H1 (cell line): ENCODE data around the gene KRCC1. TPM values are rescaled to one million over a fixed set of nuclear protein-coding genes. Genes with fewer than 3 reads are reported as not detected.

Source experiments
- CTCF ChIA-PET: fragments of 300-600 bp; sonication (Branson Sonifier 250); formaldehyde crosslinking; loops from one replicate; lab custom pipeline; 2021; ENCODE audit not compliant: partially characterized antibody; lab: Charles Lee
- POLR2A ChIA-PET: fragments of 300-600 bp; sonication (Branson Sonifier 250); formaldehyde crosslinking; loops from one replicate; lab custom pipeline; 2021; ENCODE audit warnings: inconsistent platforms; ENCODE audit not compliant: partially characterized antibody; lab: Charles Lee
- DNase-seq, 2 experiments: peaks; one replicate each; pipeline versions ENCODE4 v3.0.0 to v3.0.0-alpha.2; 2010 to 2022; ENCODE audit warnings: low spot score in 2 of 2, low read depth in 1 of 2, mixed read lengths in 1 of 2
- FAIRE-seq: peaks from 2 replicates; lab custom pipeline; 2011; peaks lifted over from hg19 to GRCh38; lab: Jason Lieb, UNC
- H2AFZ ChIP-seq: 2 replicates; pipeline ENCODE4 v1.8.1; 2012; ENCODE audit warnings: low read length, inconsistent platforms
- H2AK5ac ChIP-seq: 2 replicates; pipeline ENCODE4 v1.6.1; 2013; ENCODE audit warnings: low read depth, low read length
- H2BK120ac ChIP-seq: replicated peaks from 2 replicates; pipeline ENCODE3; 2013; ENCODE audit warnings: low read depth, low read length, inconsistent platforms
- H2BK12ac ChIP-seq: 2 replicates; pipeline ENCODE4 v1.6.1; 2013; ENCODE audit warnings: low read depth, low read length
- H2BK15ac ChIP-seq: 2 replicates; pipeline ENCODE4 v1.6.1; 2013; ENCODE audit warnings: low read length
- H2BK20ac ChIP-seq: 2 replicates; pipeline ENCODE4 v1.6.1; 2013; ENCODE audit warnings: low read length
- H2BK5ac ChIP-seq: 2 replicates; pipeline ENCODE4 v1.6.1; 2013; ENCODE audit warnings: low read depth, low read length
- H3K14ac ChIP-seq: 2 replicates; pipeline ENCODE4 v1.6.1; 2013; ENCODE audit warnings: inconsistent platforms; ENCODE audit not compliant: insufficient read length
- H3K18ac ChIP-seq: 2 replicates; pipeline ENCODE4 v1.6.1; 2013; ENCODE audit warnings: low read length; ENCODE audit errors: extremely low read depth
- H3K23ac ChIP-seq: 2 replicates; pipeline ENCODE4 v1.6.1; 2013; ENCODE audit warnings: inconsistent platforms; ENCODE audit not compliant: insufficient read length
- H3K23me2 ChIP-seq: 2 replicates; pipeline ENCODE4 v1.6.1; 2013; ENCODE audit warnings: low read depth, low read length
- H3K27ac ChIP-seq: 2 replicates; pipeline ENCODE4 v1.6.1; 2011; ENCODE audit warnings: low read depth, low read length, inconsistent platforms
- H3K27me3 ChIP-seq, 4 experiments: replicated peaks in 1 of 4; 1 replicate in 1 of 4; 2 replicates in 3 of 4; pipeline versions ENCODE4 v1.6.1 to v1.8.1; 2011 to 2013; ENCODE audit warnings: low read length in 3 of 4, mild to moderate bottlenecking in 3 of 4, inconsistent platforms in 2 of 4, mixed read lengths in 2 of 4, moderate library complexity in 1 of 4; ENCODE audit not compliant: control insufficient read depth in 3 of 4, insufficient read depth in 3 of 4; ENCODE audit errors: extremely low read depth in 1 of 4
- H3K36me3 ChIP-seq, 4 experiments: 2 replicates each; pipeline versions ENCODE4 v1.6.1 to v1.8.1; 2011 to 2013; ENCODE audit warnings: mild to moderate bottlenecking in 4 of 4, low read length in 3 of 4, moderate library complexity in 2 of 4, control low read depth in 1 of 4, inconsistent platforms in 1 of 4; ENCODE audit not compliant: insufficient read depth in 4 of 4, control insufficient read depth in 2 of 4
- H3K4ac ChIP-seq: replicated peaks from 2 replicates; pipeline ENCODE3; 2013; ENCODE audit warnings: low read length, low read depth, mixed read lengths, inconsistent platforms; ENCODE audit not compliant: insufficient read length
- H3K4me1 ChIP-seq, 4 experiments: replicated peaks in 1 of 4; 1 replicate in 1 of 4; 2 replicates in 3 of 4; pipeline versions ENCODE4 v1.6.1 to v1.8.1; 2011 to 2013; ENCODE audit warnings: low read length in 3 of 4, inconsistent platforms in 2 of 4, mixed read lengths in 1 of 4; ENCODE audit not compliant: insufficient read depth in 4 of 4, control insufficient read depth in 3 of 4
- H3K4me2 ChIP-seq, 2 experiments: 2 replicates each; pipeline versions ENCODE4 v1.6.1 to v1.8.1; 2011 to 2013; ENCODE audit warnings: low read depth in 2 of 2, low read length in 2 of 2, control low read depth in 1 of 2, inconsistent platforms in 1 of 2, mild to moderate bottlenecking in 1 of 2; ENCODE audit not compliant: insufficient read depth in 1 of 2
- H3K4me3 ChIP-seq, 4 experiments: fragments of 200-600, 300-600 bp in 1 of 4; sonication (generic), shearing (Covaris generic), sonication (Bioruptor Twin) in 1 of 4; 2 replicates each; pipeline versions ENCODE4 v1.5.1 to v1.8.1; 2011 to 2016; ENCODE audit warnings: low read length in 4 of 4, low read depth in 3 of 4, control low read depth in 2 of 4, inconsistent platforms in 2 of 4, mild to moderate bottlenecking in 2 of 4, mixed read lengths in 1 of 4, moderate library complexity in 1 of 4; ENCODE audit not compliant: insufficient read depth in 2 of 4; ENCODE audit errors: extremely low read depth in 1 of 4
- H3K56ac ChIP-seq: replicated peaks from 2 replicates; pipeline ENCODE3; 2013; ENCODE audit warnings: low read depth, mild to moderate bottlenecking, mixed read lengths, low read length, inconsistent platforms; ENCODE audit not compliant: insufficient read length
- H3K79me1 ChIP-seq: 2 replicates; pipeline ENCODE4 v1.6.1; 2013; ENCODE audit warnings: low read depth, low read length, control low read depth
- H3K79me2 ChIP-seq, 2 experiments: 2 replicates each; pipeline versions ENCODE4 v1.6.1 to v1.8.1; 2012 to 2013; ENCODE audit warnings: low read length in 2 of 2, mild to moderate bottlenecking in 2 of 2, inconsistent platforms in 1 of 2; ENCODE audit not compliant: insufficient read depth in 2 of 2, control insufficient read depth in 1 of 2
- H3K9ac ChIP-seq, 4 experiments: replicated peaks in 1 of 4; 1 replicate in 1 of 4; 2 replicates in 3 of 4; pipeline versions ENCODE4 v1.6.1 to v1.8.1; 2011 to 2013; ENCODE audit warnings: low read depth in 3 of 4, low read length in 3 of 4, control low read depth in 2 of 4, mild to moderate bottlenecking in 2 of 4, moderate library complexity in 2 of 4, inconsistent platforms in 1 of 4; ENCODE audit errors: extremely low read depth in 1 of 4
- H3K9me3 ChIP-seq, 2 experiments: 2 replicates each; pipeline versions ENCODE4 v1.6.1 to v1.8.1; 2012 to 2013; ENCODE audit warnings: mild to moderate bottlenecking in 2 of 2, moderate library complexity in 2 of 2, control low read depth in 1 of 2, inconsistent platforms in 1 of 2, low read depth in 1 of 2, low read length in 1 of 2, mixed read lengths in 1 of 2; ENCODE audit not compliant: insufficient read depth in 2 of 2
- H4K20me1 ChIP-seq, 2 experiments: replicated peaks in 1 of 2; 2 replicates each; pipeline versions ENCODE3 to v1.8.1; 2011 to 2013; ENCODE audit warnings: inconsistent platforms in 2 of 2, low read length in 2 of 2, mild to moderate bottlenecking in 1 of 2; ENCODE audit not compliant: insufficient read depth in 2 of 2, control insufficient read depth in 1 of 2
- H4K5ac ChIP-seq: 2 replicates; pipeline ENCODE4 v1.6.1; 2013; ENCODE audit warnings: low read length, low read depth, mixed read lengths, inconsistent platforms; ENCODE audit not compliant: insufficient read length
- H4K8ac ChIP-seq: 2 replicates; pipeline ENCODE4 v1.8.0; 2013; ENCODE audit warnings: mild to moderate bottlenecking, moderate library complexity, low read length, inconsistent platforms; ENCODE audit not compliant: insufficient read depth; ENCODE audit errors: extremely low read depth
- H4K91ac ChIP-seq: replicated peaks from 2 replicates; pipeline ENCODE3; 2013; ENCODE audit warnings: low read length, mixed read lengths, inconsistent platforms; ENCODE audit not compliant: insufficient read length
- ATF2 ChIP-seq: IDR thresholded peaks from 2 replicates; pipeline ENCODE4 v1.6.1; 2012; ENCODE audit warnings: low read length, inconsistent platforms
- BCL11A ChIP-seq, 2 experiments: IDR thresholded peaks; one replicate each; pipeline ENCODE4 v1.6.1; 2011; ENCODE audit warnings: low read depth in 2 of 2, low read length in 2 of 2, mild to moderate bottlenecking in 2 of 2
- RFX5 ChIP-seq: IDR thresholded peaks from 2 replicates; pipeline ENCODE4 v1.6.1; 2011; ENCODE audit warnings: low read depth, low read length, improper control_type of control experiment, borderline replicate concordance
- SP4 ChIP-seq: IDR thresholded peaks from 2 replicates; pipeline ENCODE4 v1.6.1; 2012; ENCODE audit warnings: low read length, inconsistent platforms
- WGBS, 2 experiments: shearing (Covaris generic) in 1 of 2; methylation state at CpG; one replicate each; pipeline versions ENCODE4 v1.1.6 to v1.1.7; 2013 to 2015; ENCODE audit warnings: low lambda C conversion rate in 2 of 2, mixed read lengths in 2 of 2, inconsistent platforms in 1 of 2, low coverage in 1 of 2, missing lambda C conversion rate in 1 of 2; ENCODE audit not compliant: insufficient replicate concordance in 2 of 2, insufficient coverage in 1 of 2, insufficient read length in 1 of 2; ENCODE audit errors: extremely low coverage in 1 of 2, missing lambda C conversion rate in 1 of 2; 5-methylcytosine and 5-hydroxymethylcytosine counted together
- polyA plus RNA-seq, 7 experiments: library from polyadenylated mRNA; depleted of rRNA in 3 of 7; stranded (reverse) in 5 of 7; unstranded in 2 of 7; fragments of >200 nt in 5 of 7; fragments of 200-250 nt in 2 of 7; gene quantifications; 1 replicate in 5 of 7; 2 replicates in 1 of 7; 4 replicates in 1 of 7; pipeline versions ENCODE4 v1.2.1 to v1.2.3, GENCODE V29; 2011 to 2013; ENCODE audit warnings: missing spikeins in 2 of 7, mixed read lengths in 2 of 7
- total RNA-seq: library from RNA; stranded (reverse); fragmentation: NEBNext Ultra II Directional; extraction: Animal tissue kit (Norgen Biotek cat#: 25700); gene quantifications from 2 replicates; pipeline ENCODE4 v1.2.1, GENCODE V29; 2021

The KRCC1 gene
- total and polyA plus RNA-seq, 2 of the 8 experiments (the other 6 are each of a cell fraction or from before 2014, with no cell fraction given) = 5.1 to 8.5 TPM

GRCh38 chr2:88016086-88016959 is 39.3 kb downstream of the KRCC1 start, which contains the start of gene RNU2-63P:
TSS of gene RNU2-63P (minus strand) at chr2:88016547.
- Histone ChIP-seq H4K5ac (peak within 1 kb of the TSS; percentile 74), H2BK120ac (peak within 1 kb of the TSS; percentile 94), H4K20me1 (no peaks in the 10 kb centered on the region), H2BK5ac (peak within 1 kb of the TSS; percentile 100), H3K79me2 (no peaks in the 10 kb centered on the region), H3K56ac (peak within 1 kb of the TSS; percentile 82), H3K27me3 (no peaks in the 10 kb centered on the region), H3K4me3 (peak within 1 kb of the TSS; percentile 65 to 81 (median 72)), H3K4ac (peak within 1 kb of the TSS; percentile 87), H3K9ac (peak within 1 kb of the TSS; percentile 92 to 98 (median 96)), H2BK20ac (peak within 1 kb of the TSS; percentile 98; the same call in 1 of the 2 replicates), H3K79me1 (no peaks in the 10 kb centered on the region), H3K4me2 (peak within 1 kb of the TSS; percentile 84 to 85), H4K91ac (peak within 1 kb of the TSS; percentile 77), H3K27ac (peak within 1 kb of the TSS; percentile 97), H3K23ac (no peak within 1 kb of the TSS), H3K36me3 (no peaks in the 10 kb centered on the region), H3K9me3 (no peaks in the 10 kb centered on the region), H2AK5ac (no peak within 1 kb of the TSS; the same call in 1 of the 2 replicates), H2BK12ac (peak within 1 kb of the TSS; percentile 85), H3K23me2 (peaks cover 3% of the 10 kb centered on the region; the same call in 1 of the 2 replicates), H2BK15ac (0 out of 2 replicates have a peak within 1 kb of the TSS, but pooled peaks have one; percentile 88), H3K18ac (peak within 1 kb of the TSS; percentile 96), H3K4me1 (peaks cover 9 to 18% (median 13%) of the 10 kb centered on the region in 4 experiments), H3K14ac (no peak within 1 kb of the TSS), H4K8ac (peak within 1 kb of the TSS; percentile 76; the same call in 1 of the 2 replicates), H2AFZ (peak within 1 kb of the TSS; percentile 86; the same call in 1 of the 2 replicates)
- no peak for FAIRE-seq
- CTCF ChIA-PET = interaction anchor here (2.9 kb wide), 1 partner anchor 44 kb away, joined by 8 read pairs; no protein-coding TSS in a partner anchor
- DNase-seq = peak; percentile 65 to 91
- POLR2A ChIA-PET = interaction anchor here (0.6 to 5.3 kb wide), 36 partner anchors 10 to 1319 kb away, joined by 3 to 60 read pairs (median 4); partner anchors contain the start of gene THNSL2
- 9% methylated on average over 33 of the region's 34 CpGs; no CpG with 5 or more reads in 1 of the 2 experiments for WGBS, 2 experiments
- no peak for TF ChIP-seq RFX5
- peak in 1 of 2 experiments; percentile 36 for TF ChIP-seq BCL11A (IDR thresholded peaks at IDR 0.05; ENCODE audit: low read depth in 2 of 2, low read length in 2 of 2)
- TF ChIP-seq SP4 = peak; percentile 75
- TF ChIP-seq ATF2 = peak; percentile 96
